ENCODE results near the gene HLF. TPM values are rescaled to one million over a fixed set of nuclear protein-coding genes. Genes with fewer than 3 reads are reported as not detected.

HLF gene
- total RNA-seq, 4 donors from 2014 or later = 59.4 to 186 (median 126) TPM

DNA sequence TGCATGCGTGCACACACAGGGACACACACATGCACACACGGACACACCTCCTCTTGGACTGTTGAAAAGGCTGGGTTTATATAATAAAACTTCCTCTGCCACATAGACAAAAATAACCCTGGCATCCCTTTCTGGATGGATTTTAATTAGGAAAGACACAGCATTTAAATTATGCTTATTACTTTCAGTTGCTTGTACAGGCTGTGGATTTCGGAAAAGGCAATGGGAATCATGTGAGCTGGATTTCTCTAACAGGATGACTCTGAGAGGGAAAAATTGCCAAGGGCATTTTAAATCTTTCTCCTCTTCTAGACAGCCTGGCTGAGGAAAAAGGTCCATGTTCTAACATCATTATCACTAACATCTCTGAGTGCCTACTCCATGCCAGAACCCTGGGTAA is 75.9 kb downstream of the HLF start:
- Histone ChIP-seq H3K9me3 (no peaks in the 10 kb centered on the region), H3K27ac (no peak overlapping the region), H3K36me3 (no peaks in the 10 kb centered on the region), H3K4me3 (no peak overlapping the region), H3K4me1 (peaks cover 0 to 3% (median 0%) of the 10 kb centered on the region in 3 donors), H3K27me3 (no peaks in the 10 kb centered on the region)
- WGBS, 2 donors (ENCODE audit: low coverage in 1 of 2) = 67 to 68% methylated on average over 3 of the region's 3 CpGs
- no peak for TF ChIP-seq POLR2AphosphoS5 (IDR thresholded peaks at IDR 0.05)
- TF ChIP-seq, protein P1, sequence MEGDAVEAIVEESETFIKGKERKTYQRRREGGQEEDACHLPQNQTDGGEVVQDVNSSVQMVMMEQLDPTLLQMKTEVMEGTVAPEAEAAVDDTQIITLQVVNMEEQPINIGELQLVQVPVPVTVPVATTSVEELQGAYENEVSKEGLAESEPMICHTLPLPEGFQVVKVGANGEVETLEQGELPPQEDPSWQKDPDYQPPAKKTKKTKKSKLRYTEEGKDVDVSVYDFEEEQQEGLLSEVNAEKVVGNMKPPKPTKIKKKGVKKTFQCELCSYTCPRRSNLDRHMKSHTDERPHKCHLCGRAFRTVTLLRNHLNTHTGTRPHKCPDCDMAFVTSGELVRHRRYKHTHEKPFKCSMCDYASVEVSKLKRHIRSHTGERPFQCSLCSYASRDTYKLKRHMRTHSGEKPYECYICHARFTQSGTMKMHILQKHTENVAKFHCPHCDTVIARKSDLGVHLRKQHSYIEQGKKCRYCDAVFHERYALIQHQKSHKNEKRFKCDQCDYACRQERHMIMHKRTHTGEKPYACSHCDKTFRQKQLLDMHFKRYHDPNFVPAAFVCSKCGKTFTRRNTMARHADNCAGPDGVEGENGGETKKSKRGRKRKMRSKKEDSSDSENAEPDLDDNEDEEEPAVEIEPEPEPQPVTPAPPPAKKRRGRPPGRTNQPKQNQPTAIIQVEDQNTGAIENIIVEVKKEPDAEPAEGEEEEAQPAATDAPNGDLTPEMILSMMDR (IDR thresholded peaks at IDR 0.05) = no peak
- TF ChIP-seq POLR2A (IDR thresholded peaks at IDR 0.05) = no peak
- TF ChIP-seq EP300 (IDR thresholded peaks at IDR 0.05) = no peak
- no peak for ATAC-seq

DNA sequence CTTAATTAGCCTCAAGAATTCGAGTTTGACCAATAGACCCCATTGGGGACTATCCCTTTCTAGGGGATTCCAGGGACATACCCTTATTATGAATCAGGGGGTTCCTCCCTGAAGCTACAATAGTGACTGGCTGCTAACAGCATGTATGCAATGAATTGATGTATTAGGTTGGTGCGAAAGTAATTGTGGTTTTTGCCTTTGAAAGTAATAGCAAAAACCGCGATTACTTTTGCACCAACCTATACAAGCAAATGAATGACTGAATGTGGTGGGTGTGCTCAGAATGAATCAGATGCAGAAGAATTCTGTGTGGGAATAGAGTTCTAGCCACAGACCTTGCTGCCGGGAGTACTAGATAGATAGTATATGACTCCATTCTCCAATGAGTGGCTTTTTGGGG is 76.7 kb downstream of the HLF start:
- Histone ChIP-seq H3K36me3 (no peaks in the 10 kb centered on the region), H3K9me3 (peaks cover 0 to under 1% (median 0%) of the 10 kb centered on the region in 3 donors), H3K27ac (no peak overlapping the region), H3K4me3 (no peak overlapping the region), H3K4me1 (peaks cover 0 to 3% (median 0%) of the 10 kb centered on the region in 3 donors), H3K27me3 (no peaks in the 10 kb centered on the region)
- 85 to 88% methylated on average over 5 of the region's 5 CpGs for WGBS, 2 donors (ENCODE audit: low coverage in 1 of 2)
- TF ChIP-seq EP300 (IDR thresholded peaks at IDR 0.05) (no peak), POLR2AphosphoS5 (IDR thresholded peaks at IDR 0.05) (no peak), POLR2A (IDR thresholded peaks at IDR 0.05) (no peak)
- TF ChIP-seq, protein P1 (IDR thresholded peaks at IDR 0.05) = no peak
- ATAC-seq = no peak

DNA sequence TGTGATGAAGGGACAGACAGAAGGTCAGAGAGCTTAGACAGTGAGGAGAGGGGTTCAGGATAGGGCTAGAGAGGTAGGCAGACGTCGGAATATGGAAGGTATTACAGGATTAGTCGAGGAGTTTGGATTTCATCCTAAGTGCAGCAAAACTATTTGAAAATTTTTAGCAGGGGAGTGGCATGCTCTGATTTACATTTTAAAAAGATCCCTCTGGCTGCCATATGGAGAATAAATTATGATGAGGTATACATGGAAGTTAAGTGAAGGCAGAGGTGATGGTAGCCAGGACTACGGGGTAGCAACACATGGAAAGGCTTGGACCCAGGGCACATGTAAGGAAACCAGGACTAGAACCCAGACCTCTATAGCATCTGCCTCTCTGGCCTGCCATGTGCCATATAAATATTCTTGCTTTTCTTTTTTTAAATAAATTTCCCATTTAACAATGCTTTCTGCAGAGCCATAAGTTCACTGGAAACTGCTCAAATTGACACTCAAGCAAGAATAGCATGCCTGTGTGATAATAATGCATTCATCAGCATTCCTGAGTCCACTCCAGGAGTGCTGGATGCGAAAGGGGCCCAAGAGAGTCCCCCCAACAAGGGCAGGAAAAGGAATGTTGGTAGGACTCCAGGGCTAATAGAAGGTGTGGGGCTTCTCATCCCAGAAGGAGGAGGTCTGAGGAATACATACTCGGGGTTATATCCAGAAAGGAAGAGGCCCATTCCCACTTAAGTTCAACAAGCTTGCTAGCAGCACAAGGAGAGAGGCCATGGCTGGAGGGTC is 78.2 kb downstream of the HLF start:
- H3K36me3 ChIP-seq = no peaks in the 10 kb centered on the region
- WGBS, 2 donors (ENCODE audit: low coverage in 1 of 2) = 60 to 72% methylated on average over 5 of the region's 6 CpGs
- no peak overlapping the region for H3K4me3 ChIP-seq
- H3K27ac ChIP-seq = no peak overlapping the region
- no peak for ATAC-seq
- peaks cover 0 to 3% (median 0%) of the 10 kb centered on the region in 3 donors for H3K4me1 ChIP-seq
- peaks cover 0 to 6% (median 0%) of the 10 kb centered on the region in 3 donors for H3K9me3 ChIP-seq
- H3K27me3 ChIP-seq = no peaks in the 10 kb centered on the region
- no peak for TF ChIP-seq POLR2A (IDR thresholded peaks at IDR 0.05)
- TF ChIP-seq, protein P1 (IDR thresholded peaks at IDR 0.05) = no peak
- TF ChIP-seq EP300 (IDR thresholded peaks at IDR 0.05) = no peak
- no peak for TF ChIP-seq POLR2AphosphoS5 (IDR thresholded peaks at IDR 0.05)

DNA sequence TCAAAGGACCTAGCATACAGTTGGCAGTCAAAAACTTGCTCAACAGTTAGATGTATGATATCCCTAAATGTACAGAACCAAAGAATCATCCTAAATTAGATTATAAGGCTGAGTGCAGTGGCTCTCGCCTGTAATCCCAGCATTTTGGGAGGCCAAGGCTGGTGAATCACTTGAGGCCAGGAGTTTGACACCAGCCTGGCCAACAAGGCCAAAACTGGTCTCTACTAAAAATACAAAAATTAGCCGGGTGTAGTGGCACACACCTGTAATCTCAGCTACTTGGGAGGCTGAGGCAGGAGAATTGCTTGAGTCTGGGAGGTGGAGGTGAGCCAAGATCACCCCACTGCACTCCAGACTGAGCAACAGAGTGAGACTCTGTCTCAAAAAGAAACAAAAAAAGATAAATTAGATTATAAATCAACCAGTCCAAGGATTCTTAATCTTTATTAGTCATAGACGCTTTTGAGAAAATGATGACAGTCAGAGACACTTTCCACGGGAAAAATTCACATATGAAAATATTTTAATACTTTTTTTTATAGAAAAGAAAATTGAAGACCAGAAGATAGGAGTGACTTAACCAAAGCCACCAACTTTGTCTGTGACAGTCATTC is 79.2 kb downstream of the HLF start:
- no peak overlapping the region for H3K4me3 ChIP-seq
- no peak for ATAC-seq
- H3K27me3 ChIP-seq = no peaks in the 10 kb centered on the region
- no peak overlapping the region for H3K27ac ChIP-seq
- no peak for TF ChIP-seq POLR2A (IDR thresholded peaks at IDR 0.05)
- TF ChIP-seq, protein P1 (IDR thresholded peaks at IDR 0.05) = no peak
- TF ChIP-seq EP300 (IDR thresholded peaks at IDR 0.05) = no peak
- 72 to 83% methylated on average over 3 of the region's 4 CpGs for WGBS, 2 donors (ENCODE audit: low coverage in 1 of 2)
- H3K9me3 ChIP-seq = peaks cover 0 to 6% (median 0%) of the 10 kb centered on the region in 3 donors
- peaks cover 0 to 6% (median 3%) of the 10 kb centered on the region in 3 donors for H3K4me1 ChIP-seq
- H3K36me3 ChIP-seq = no peaks in the 10 kb centered on the region
